Measurements from ENCODE around the gene MOB1B. TPM values are rescaled to one million over a fixed set of nuclear protein-coding genes. Genes with fewer than 3 reads are reported as not detected.

MOB1B gene
- total and polyA plus RNA-seq, 2 of the 13 experiments (the other 11 are each of a cell fraction or from before 2014, with no cell fraction given), result 3.9 to 4.0 TPM

DNA sequence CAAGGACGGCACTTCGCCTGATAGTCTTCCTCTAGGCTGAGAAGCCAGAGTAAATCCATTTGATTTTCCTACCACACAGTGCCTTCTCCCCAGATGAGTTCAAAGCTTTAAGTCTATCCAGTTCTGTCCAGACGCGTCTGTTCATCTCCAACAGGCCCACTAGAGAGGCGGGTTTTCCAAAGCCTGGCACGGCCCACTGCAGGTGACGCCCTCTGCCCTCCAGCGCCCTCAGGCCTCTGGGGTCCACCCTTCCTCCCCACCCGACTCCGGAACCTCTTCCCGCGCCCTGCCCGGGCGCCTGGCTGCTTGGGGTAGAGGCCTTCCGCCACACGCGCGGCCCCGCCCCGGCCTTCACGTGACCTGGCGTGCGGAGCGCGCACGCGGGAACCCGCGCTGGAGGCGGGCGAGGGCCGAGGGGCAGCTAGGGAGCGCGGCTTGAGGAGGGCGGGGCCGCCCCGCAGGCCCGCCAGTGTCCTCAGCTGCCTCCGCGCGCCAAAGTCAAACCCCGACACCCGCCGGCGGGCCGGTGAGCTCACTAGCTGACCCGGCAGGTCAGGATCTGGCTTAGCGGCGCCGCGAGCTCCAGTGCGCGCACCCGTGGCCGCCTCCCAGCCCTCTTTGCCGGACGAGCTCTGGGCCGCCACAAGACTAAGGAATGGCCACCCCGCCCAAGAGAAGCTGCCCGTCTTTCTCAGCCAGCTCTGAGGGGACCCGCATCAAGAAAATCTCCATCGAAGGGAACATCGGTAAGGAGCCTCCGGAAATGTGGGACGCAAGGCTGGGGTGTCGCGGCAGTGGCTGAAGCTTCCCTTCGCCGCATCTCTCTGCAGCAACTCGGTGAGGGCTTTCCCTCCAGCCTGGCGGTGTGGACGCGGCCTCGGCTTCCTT, 91.3 kb downstream of the MOB1B start, which contains the start of gene DCK (continued):
- TF ChIP-seq RARG (CRISPR knock-in tag; IDR thresholded peaks at IDR 0.05; ENCODE audit: low read depth), result 0 out of 2 replicates have a peak, but pooled peaks have one; percentile 34
- TF ChIP-seq, protein P1, sequence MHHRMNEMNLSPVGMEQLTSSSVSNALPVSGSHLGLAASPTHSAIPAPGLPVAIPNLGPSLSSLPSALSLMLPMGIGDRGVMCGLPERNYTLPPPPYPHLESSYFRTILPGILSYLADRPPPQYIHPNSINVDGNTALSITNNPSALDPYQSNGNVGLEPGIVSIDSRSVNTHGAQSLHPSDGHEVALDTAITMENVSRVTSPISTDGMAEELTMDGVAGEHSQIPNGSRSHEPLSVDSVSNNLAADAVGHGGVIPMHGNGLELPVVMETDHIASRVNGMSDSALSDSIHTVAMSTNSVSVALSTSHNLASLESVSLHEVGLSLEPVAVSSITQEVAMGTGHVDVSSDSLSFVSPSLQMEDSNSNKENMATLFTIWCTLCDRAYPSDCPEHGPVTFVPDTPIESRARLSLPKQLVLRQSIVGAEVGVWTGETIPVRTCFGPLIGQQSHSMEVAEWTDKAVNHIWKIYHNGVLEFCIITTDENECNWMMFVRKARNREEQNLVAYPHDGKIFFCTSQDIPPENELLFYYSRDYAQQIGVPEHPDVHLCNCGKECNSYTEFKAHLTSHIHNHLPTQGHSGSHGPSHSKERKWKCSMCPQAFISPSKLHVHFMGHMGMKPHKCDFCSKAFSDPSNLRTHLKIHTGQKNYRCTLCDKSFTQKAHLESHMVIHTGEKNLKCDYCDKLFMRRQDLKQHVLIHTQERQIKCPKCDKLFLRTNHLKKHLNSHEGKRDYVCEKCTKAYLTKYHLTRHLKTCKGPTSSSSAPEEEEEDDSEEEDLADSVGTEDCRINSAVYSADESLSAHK (CRISPR knock-in tag; IDR thresholded peaks at IDR 0.05; ENCODE audit: borderline replicate concordance), result no peak
- TF ChIP-seq, protein P2, sequence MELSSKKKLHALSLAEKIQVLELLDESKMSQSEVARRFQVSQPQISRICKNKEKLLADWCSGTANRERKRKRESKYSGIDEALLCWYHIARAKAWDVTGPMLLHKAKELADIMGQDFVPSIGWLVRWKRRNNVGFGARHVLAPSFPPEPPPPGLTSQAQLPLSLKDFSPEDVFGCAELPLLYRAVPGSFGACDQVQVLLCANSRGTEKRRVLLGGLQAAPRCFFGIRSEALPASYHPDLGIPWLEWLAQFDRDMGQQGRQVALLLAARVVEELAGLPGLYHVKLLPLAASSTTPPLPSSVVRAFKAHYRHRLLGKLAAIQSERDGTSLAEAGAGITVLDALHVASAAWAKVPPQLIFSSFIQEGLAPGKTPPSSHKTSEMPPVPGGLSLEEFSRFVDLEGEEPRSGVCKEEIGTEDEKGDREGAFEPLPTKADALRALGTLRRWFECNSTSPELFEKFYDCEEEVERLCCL (CRISPR knock-in tag; IDR thresholded peaks at IDR 0.05; ENCODE audit: borderline replicate concordance), result no peak
- TF ChIP-seq EHMT2 (IDR thresholded peaks at IDR 0.05; ENCODE audit: borderline replicate concordance, low read depth, low read length), result no peak
- no peak for TF ChIP-seq ZSCAN31 (CRISPR knock-in tag; IDR thresholded peaks at IDR 0.05; ENCODE audit: low read depth)
- peak; percentile 41; the same call in 1 of the 2 replicates for TF ChIP-seq GABPA (IDR thresholded peaks at IDR 0.05; ENCODE audit: low read depth, low read length)
- peak; percentile 61 for TF ChIP-seq GABPA (CRISPR knock-in tag; IDR thresholded peaks at IDR 0.05; ENCODE audit: low read depth)
- TF ChIP-seq ZFAT (CRISPR knock-in tag; conservative IDR thresholded peaks at IDR 0.05), result no peak
- no peak for TF ChIP-seq CREM (IDR thresholded peaks at IDR 0.05)
- TF ChIP-seq CREM (CRISPR knock-in tag; IDR thresholded peaks at IDR 0.05), result no peak
- TF ChIP-seq ZNF441 (CRISPR knock-in tag; IDR thresholded peaks at IDR 0.05; ENCODE audit: borderline replicate concordance), result 0 out of 2 replicates have a peak, but pooled peaks have one; percentile 10
- TF ChIP-seq KLF13 (CRISPR knock-in tag; IDR thresholded peaks at IDR 0.05), result no peak
- TF ChIP-seq KDM2A (CRISPR knock-in tag; IDR thresholded peaks at IDR 0.05; ENCODE audit: borderline replicate concordance, low read depth), result peak; percentile 86
- no peak for TF ChIP-seq KLF15 (CRISPR knock-in tag; IDR thresholded peaks at IDR 0.05; ENCODE audit: borderline replicate concordance)
- TF ChIP-seq STAT5B (CRISPR knock-in tag; IDR thresholded peaks at IDR 0.05), result no peak
- no peak for TF ChIP-seq U2AF2 (IDR thresholded peaks at IDR 0.05; ENCODE audit: low read depth, low read length)
- no peak for TF ChIP-seq U2AF1 (optimal IDR thresholded peaks at IDR 0.05; ENCODE audit: low read depth, low read length)
- TF ChIP-seq ZNF660 (CRISPR knock-in tag; IDR thresholded peaks at IDR 0.05; ENCODE audit: borderline replicate concordance, low read depth), result no peak; the same call in 1 of the 2 replicates
- no peak for TF ChIP-seq SMARCE1 (IDR thresholded peaks at IDR 0.05; ENCODE audit: borderline replicate concordance)
- no peak for TF ChIP-seq TCF7L2 (IDR thresholded peaks at IDR 0.05; ENCODE audit: low read depth, low read length)
- TF ChIP-seq ZNF234 (CRISPR knock-in tag; conservative IDR thresholded peaks at IDR 0.05), result peak; percentile 90; the same call in 1 of the 2 replicates
- no peak for TF ChIP-seq HDAC6 (IDR thresholded peaks at IDR 0.05; ENCODE audit: low read depth, low read length)
- no peak for TF ChIP-seq KDM1A (CRISPR knock-in tag; IDR thresholded peaks at IDR 0.05)
- TF ChIP-seq ZNF468 (CRISPR knock-in tag; IDR thresholded peaks at IDR 0.05), result peak; percentile 80
- TF ChIP-seq ZNF839 (CRISPR knock-in tag; IDR thresholded peaks at IDR 0.05; ENCODE audit: borderline replicate concordance), result 0 out of 2 replicates have a peak, but pooled peaks have one; percentile 42
- peak; percentile 49 for TF ChIP-seq PTBP1 (IDR thresholded peaks at IDR 0.05; ENCODE audit: low read depth, low read length, poor library complexity, severe bottlenecking)
- peak; percentile 42; the same call in 1 of the 2 replicates for TF ChIP-seq RARA (CRISPR knock-in tag; IDR thresholded peaks at IDR 0.05)
